Measurements from ENCODE around the gene MLXIP. TPM values are rescaled to one million over a fixed set of nuclear protein-coding genes. Genes with fewer than 3 reads are reported as not detected.

The MLXIP gene
- total and polyA plus RNA-seq, 2 of the 13 experiments (the other 11 are each of a cell fraction or from before 2014, with no cell fraction given), result 5.3 to 6.7 TPM

- no peak; the same call in 1 of the 2 replicates for TF ChIP-seq SIX4 (CRISPR knock-in tag; IDR thresholded peaks at IDR 0.05)
- TF ChIP-seq HNRNPLL (IDR thresholded peaks at IDR 0.05; ENCODE audit: low read depth, low read length, poor library complexity, severe bottlenecking), result no peak
- TF ChIP-seq NAIF1 (CRISPR knock-in tag; IDR thresholded peaks at IDR 0.05; ENCODE audit: borderline replicate concordance), result no peak
- no peak for TF ChIP-seq MTA3 (CRISPR knock-in tag; IDR thresholded peaks at IDR 0.05)
- TF ChIP-seq ZNF597 (CRISPR knock-in tag; IDR thresholded peaks at IDR 0.05), result no peak
- TF ChIP-seq LBX2 (CRISPR knock-in tag; IDR thresholded peaks at IDR 0.05; ENCODE audit: borderline replicate concordance), result no peak; the same call in 1 of the 2 replicates
- TF ChIP-seq, protein P1, sequence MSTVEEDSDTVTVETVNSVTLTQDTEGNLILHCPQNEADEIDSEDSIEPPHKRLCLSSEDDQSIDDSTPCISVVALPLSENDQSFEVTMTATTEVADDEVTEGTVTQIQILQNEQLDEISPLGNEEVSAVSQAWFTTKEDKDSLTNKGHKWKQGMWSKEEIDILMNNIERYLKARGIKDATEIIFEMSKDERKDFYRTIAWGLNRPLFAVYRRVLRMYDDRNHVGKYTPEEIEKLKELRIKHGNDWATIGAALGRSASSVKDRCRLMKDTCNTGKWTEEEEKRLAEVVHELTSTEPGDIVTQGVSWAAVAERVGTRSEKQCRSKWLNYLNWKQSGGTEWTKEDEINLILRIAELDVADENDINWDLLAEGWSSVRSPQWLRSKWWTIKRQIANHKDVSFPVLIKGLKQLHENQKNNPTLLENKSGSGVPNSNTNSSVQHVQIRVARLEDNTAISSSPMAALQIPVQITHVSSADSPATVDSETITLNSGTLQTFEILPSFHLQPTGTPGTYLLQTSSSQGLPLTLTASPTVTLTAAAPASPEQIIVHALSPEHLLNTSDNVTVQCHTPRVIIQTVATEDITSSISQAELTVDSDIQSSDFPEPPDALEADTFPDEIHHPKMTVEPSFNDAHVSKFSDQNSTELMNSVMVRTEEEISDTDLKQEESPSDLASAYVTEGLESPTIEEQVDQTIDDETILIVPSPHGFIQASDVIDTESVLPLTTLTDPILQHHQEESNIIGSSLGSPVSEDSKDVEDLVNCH (CRISPR knock-in tag; IDR thresholded peaks at IDR 0.05), result no peak
- peak in 1 of 2 experiments; percentile 71; a peak in 1 of 4 replicates for TF ChIP-seq HMGXB4 (CRISPR knock-in tag; IDR thresholded peaks at IDR 0.05; ENCODE audit: borderline replicate concordance in 1 of 2, low read depth in 1 of 2)
- no peak for TF ChIP-seq ZNF34 (CRISPR knock-in tag; IDR thresholded peaks at IDR 0.05; ENCODE audit: borderline replicate concordance)
- TF ChIP-seq CCAR2 (optimal IDR thresholded peaks at IDR 0.05; ENCODE audit: low read depth, low read length), result no peak
- no peak for TF ChIP-seq ZFP37 (CRISPR knock-in tag; IDR thresholded peaks at IDR 0.05; ENCODE audit: borderline replicate concordance)
- TF ChIP-seq RARA (CRISPR knock-in tag; IDR thresholded peaks at IDR 0.05), result no peak
- TF ChIP-seq ZKSCAN5 (CRISPR knock-in tag; IDR thresholded peaks at IDR 0.05), result no peak
- peak; percentile 52; the same call in 1 of the 2 replicates for TF ChIP-seq ZGPAT (CRISPR knock-in tag; IDR thresholded peaks at IDR 0.05)
- TF ChIP-seq CSRNP2 (CRISPR knock-in tag; conservative IDR thresholded peaks at IDR 0.05; ENCODE audit: low read depth), result no peak
- TF ChIP-seq ZFP36L1 (CRISPR knock-in tag; IDR thresholded peaks at IDR 0.05), result 0 out of 2 replicates have a peak, but pooled peaks have one; percentile 4
Measured at GRCh38 chr12:122064025-122064777, 14.4 kb upstream of the MLXIP start (continued).
